HepG2 (cell line): ENCODE results near the gene ANTKMT. TPM values are rescaled to one million over a fixed set of nuclear protein-coding genes. Genes with fewer than 3 reads are reported as not detected.

Experiments
- FOSL2 ChIP-seq: sonication (generic); formaldehyde crosslinking; IDR thresholded peaks from 2 replicates; pipeline ENCODE4 v1.4.0; 2020; ENCODE audit warnings: missing genetic modification reagents
- ISL2 ChIP-seq: sonication (generic); formaldehyde crosslinking; IDR thresholded peaks from 2 replicates; pipeline ENCODE4 v1.5.0; 2020; ENCODE audit warnings: missing genetic modification reagents
- NR2F2 ChIP-seq: IDR thresholded peaks from 2 replicates; pipeline ENCODE4 v1.6.1; 2012; ENCODE audit warnings: low read depth, inconsistent platforms, borderline replicate concordance
- RFXANK ChIP-seq: IDR thresholded peaks from 2 replicates; pipeline ENCODE4 v1.6.1; 2016
- SP1 ChIP-seq, 2 experiments: fragments of 450-650 bp in 1 of 2; sonication (generic) in 1 of 2; formaldehyde crosslinking in 1 of 2; IDR thresholded peaks; 2 replicates each; pipeline versions ENCODE4 v1.4.0 to v1.6.1; 2016 to 2020; ENCODE audit warnings: missing genetic modification reagents in 1 of 2
- U2AF2 ChIP-seq: fragments of 200-400 bp; formaldehyde crosslinking; IDR thresholded peaks from 2 replicates; pipeline ENCODE4 v1.6.1; 2017; ENCODE audit warnings: low read depth, mild to moderate bottlenecking, low read length
- ZNF121 ChIP-seq: sonication (generic); formaldehyde crosslinking; IDR thresholded peaks from 2 replicates; pipeline ENCODE4 v1.5.0; 2020; ENCODE audit warnings: mild to moderate bottlenecking, missing genetic modification reagents
- ZNF17 ChIP-seq: sonication (generic); formaldehyde crosslinking; IDR thresholded peaks from 2 replicates; pipeline ENCODE4 v1.5.0; 2020; ENCODE audit warnings: mild to moderate bottlenecking, missing genetic modification reagents
- ZNF75D ChIP-seq: sonication (generic); formaldehyde crosslinking; IDR thresholded peaks from 2 replicates; pipeline ENCODE4 v1.8.1; 2023; ENCODE audit warnings: missing genetic modification reagents, mild to moderate bottlenecking, borderline replicate concordance
- ZSCAN20 ChIP-seq: sonication (generic); formaldehyde crosslinking; IDR thresholded peaks from 2 replicates; pipeline ENCODE4 v1.4.0; 2020; ENCODE audit warnings: missing genetic modification reagents, mild to moderate bottlenecking, borderline replicate concordance
- polyA plus RNA-seq, 8 experiments: library from polyadenylated mRNA; depleted of rRNA in 3 of 8; stranded (reverse) in 7 of 8; unstranded in 1 of 8; fragments of >200 nt; fragmentation: Illumina TruSeq in 4 of 8; extraction: Trizol in 4 of 8; gene quantifications; 2 replicates each; pipeline versions ENCODE4 v1.2.1 to v1.2.3, GENCODE V29; 2011 to 2016; ENCODE audit warnings: low read depth in 4 of 8, missing spikeins in 1 of 8, mixed read lengths in 1 of 8; ENCODE audit not compliant: insufficient read depth in 1 of 8
- total RNA-seq, 5 experiments: library from RNA; depleted of rRNA; stranded (reverse); fragments of >200 nt; fragmentation: Illumina TruSeq; extraction: Trizol; gene quantifications; 2 replicates each; pipeline ENCODE4 v1.2.3, GENCODE V29; 2016; ENCODE audit warnings: low read depth in 1 of 5
- TF ChIP-seq, protein P1 (sequence below): sonication (generic); formaldehyde crosslinking; IDR thresholded peaks from 2 replicates; pipeline ENCODE4 v1.5.1; 2020; ENCODE audit warnings: mild to moderate bottlenecking, missing genetic modification reagents, borderline replicate concordance
- TF ChIP-seq, protein P2 (sequence below): IDR thresholded peaks from 2 replicates; pipeline ENCODE4 v1.6.1; 2016; ENCODE audit warnings: low read depth, missing genetic modification reagents, missing compliant biosample characterization
- TF ChIP-seq, protein P3 (sequence below): sonication (generic); formaldehyde crosslinking; IDR thresholded peaks from 2 replicates; pipeline ENCODE4 v1.8.0; 2022; ENCODE audit warnings: mild to moderate bottlenecking, missing genetic modification reagents, moderate library complexity

ANTKMT gene
- total and polyA plus RNA-seq, 2 of the 13 experiments (the other 11 are each of a cell fraction or from before 2014, with no cell fraction given) = 7.5 to 47.8 TPM

DNA sequence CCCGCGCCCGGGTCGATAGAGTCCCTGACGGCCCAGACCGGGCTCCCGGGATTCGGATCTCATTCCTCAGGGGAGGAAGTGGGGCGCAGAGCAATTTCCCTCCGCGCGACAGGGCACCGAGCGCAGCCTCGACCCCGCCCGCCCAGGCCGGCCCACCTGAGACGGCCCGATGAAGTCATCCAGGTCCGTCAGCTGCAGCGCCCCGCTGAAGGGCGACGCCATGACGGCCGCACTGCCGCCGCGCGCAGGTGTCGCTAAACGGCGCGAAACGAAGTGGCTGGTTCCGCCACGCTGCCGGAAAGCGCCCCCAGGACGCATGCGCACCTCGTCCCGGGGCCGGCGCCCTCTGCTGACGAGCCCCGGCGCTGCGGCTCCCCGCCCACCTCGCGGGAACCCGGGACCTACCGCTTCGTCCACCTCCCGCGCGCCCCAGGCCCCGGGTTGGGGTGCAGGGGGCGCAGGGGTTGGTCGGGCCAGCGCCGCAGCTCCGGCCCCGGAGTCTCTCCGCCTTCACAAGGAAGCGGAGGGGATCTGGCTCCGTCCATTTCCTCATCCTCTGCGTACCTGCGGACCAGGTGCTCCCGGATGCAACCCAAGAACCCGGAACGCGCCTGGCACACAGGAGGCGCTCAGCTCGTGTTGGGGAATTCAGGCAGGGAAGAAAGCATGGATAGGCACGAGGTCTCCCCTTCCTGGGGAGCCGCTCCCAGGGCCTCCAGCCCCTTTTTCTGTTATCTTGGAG, 20.0 kb downstream of the ANTKMT start, which contains the start of gene CIAO3 (continued):
- TF ChIP-seq, protein P1, sequence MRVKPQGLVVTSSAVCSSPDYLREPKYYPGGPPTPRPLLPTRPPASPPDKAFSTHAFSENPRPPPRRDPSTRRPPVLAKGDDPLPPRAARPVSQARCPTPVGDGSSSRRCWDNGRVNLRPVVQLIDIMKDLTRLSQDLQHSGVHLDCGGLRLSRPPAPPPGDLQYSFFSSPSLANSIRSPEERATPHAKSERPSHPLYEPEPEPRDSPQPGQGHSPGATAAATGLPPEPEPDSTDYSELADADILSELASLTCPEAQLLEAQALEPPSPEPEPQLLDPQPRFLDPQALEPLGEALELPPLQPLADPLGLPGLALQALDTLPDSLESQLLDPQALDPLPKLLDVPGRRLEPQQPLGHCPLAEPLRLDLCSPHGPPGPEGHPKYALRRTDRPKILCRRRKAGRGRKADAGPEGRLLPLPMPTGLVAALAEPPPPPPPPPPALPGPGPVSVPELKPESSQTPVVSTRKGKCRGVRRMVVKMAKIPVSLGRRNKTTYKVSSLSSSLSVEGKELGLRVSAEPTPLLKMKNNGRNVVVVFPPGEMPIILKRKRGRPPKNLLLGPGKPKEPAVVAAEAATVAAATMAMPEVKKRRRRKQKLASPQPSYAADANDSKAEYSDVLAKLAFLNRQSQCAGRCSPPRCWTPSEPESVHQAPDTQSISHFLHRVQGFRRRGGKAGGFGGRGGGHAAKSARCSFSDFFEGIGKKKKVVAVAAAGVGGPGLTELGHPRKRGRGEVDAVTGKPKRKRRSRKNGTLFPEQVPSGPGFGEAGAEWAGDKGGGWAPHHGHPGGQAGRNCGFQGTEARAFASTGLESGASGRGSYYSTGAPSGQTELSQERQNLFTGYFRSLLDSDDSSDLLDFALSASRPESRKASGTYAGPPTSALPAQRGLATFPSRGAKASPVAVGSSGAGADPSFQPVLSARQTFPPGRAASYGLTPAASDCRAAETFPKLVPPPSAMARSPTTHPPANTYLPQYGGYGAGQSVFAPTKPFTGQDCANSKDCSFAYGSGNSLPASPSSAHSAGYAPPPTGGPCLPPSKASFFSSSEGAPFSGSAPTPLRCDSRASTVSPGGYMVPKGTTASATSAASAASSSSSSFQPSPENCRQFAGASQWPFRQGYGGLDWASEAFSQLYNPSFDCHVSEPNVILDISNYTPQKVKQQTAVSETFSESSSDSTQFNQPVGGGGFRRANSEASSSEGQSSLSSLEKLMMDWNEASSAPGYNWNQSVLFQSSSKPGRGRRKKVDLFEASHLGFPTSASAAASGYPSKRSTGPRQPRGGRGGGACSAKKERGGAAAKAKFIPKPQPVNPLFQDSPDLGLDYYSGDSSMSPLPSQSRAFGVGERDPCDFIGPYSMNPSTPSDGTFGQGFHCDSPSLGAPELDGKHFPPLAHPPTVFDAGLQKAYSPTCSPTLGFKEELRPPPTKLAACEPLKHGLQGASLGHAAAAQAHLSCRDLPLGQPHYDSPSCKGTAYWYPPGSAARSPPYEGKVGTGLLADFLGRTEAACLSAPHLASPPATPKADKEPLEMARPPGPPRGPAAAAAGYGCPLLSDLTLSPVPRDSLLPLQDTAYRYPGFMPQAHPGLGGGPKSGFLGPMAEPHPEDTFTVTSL (CRISPR knock-in tag) = no peak
- TF ChIP-seq ZNF17 (CRISPR knock-in tag) (no peak), ZNF121 (no peak; the same call in 1 of the 2 replicates), NR2F2 (peak; percentile 76; the same call in 1 of the 2 replicates), U2AF2 (no peak), SP1 (IDR thresholded peaks at IDR 0.05) (no peak), SP1 (CRISPR knock-in tag; IDR thresholded peaks at IDR 0.05) (peak; percentile 76), ZNF75D (no peak), ZSCAN20 (CRISPR knock-in tag) (0 out of 2 replicates have a peak, but pooled peaks have one; percentile 33), FOSL2 (CRISPR knock-in tag) (peak; percentile 55; the same call in 1 of the 2 replicates), RFXANK (no peak), ISL2 (CRISPR knock-in tag) (0 out of 2 replicates have a peak, but pooled peaks have one; percentile 35)
- TF ChIP-seq, protein P2, sequence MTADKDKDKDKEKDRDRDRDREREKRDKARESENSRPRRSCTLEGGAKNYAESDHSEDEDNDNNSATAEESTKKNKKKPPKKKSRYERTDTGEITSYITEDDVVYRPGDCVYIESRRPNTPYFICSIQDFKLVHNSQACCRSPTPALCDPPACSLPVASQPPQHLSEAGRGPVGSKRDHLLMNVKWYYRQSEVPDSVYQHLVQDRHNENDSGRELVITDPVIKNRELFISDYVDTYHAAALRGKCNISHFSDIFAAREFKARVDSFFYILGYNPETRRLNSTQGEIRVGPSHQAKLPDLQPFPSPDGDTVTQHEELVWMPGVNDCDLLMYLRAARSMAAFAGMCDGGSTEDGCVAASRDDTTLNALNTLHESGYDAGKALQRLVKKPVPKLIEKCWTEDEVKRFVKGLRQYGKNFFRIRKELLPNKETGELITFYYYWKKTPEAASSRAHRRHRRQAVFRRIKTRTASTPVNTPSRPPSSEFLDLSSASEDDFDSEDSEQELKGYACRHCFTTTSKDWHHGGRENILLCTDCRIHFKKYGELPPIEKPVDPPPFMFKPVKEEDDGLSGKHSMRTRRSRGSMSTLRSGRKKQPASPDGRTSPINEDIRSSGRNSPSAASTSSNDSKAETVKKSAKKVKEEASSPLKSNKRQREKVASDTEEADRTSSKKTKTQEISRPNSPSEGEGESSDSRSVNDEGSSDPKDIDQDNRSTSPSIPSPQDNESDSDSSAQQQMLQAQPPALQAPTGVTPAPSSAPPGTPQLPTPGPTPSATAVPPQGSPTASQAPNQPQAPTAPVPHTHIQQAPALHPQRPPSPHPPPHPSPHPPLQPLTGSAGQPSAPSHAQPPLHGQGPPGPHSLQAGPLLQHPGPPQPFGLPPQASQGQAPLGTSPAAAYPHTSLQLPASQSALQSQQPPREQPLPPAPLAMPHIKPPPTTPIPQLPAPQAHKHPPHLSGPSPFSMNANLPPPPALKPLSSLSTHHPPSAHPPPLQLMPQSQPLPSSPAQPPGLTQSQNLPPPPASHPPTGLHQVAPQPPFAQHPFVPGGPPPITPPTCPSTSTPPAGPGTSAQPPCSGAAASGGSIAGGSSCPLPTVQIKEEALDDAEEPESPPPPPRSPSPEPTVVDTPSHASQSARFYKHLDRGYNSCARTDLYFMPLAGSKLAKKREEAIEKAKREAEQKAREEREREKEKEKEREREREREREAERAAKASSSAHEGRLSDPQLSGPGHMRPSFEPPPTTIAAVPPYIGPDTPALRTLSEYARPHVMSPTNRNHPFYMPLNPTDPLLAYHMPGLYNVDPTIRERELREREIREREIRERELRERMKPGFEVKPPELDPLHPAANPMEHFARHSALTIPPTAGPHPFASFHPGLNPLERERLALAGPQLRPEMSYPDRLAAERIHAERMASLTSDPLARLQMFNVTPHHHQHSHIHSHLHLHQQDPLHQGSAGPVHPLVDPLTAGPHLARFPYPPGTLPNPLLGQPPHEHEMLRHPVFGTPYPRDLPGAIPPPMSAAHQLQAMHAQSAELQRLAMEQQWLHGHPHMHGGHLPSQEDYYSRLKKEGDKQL (CRISPR knock-in tag) = no peak
- TF ChIP-seq, protein P3, sequence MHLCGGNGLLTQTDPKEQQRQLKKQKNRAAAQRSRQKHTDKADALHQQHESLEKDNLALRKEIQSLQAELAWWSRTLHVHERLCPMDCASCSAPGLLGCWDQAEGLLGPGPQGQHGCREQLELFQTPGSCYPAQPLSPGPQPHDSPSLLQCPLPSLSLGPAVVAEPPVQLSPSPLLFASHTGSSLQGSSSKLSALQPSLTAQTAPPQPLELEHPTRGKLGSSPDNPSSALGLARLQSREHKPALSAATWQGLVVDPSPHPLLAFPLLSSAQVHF (CRISPR knock-in tag) = peak; percentile 43; the same call in 1 of the 2 replicates
